ENCODE data around the gene CYP3A4. TPM values are rescaled to one million over a fixed set of nuclear protein-coding genes. Genes with fewer than 3 reads are reported as not detected.
A peak's percentile ranks its signal among the peaks of the same experiment; 100 is the strongest.
"Not testable (repeated sequence)": the region's sequence is repeated elsewhere in the genome, so short reads cannot be mapped to it uniquely, and the experiment has no call there.

CYP3A4 gene
- total and polyA plus RNA-seq, 9 of the 15 experiments (the other 6 are each of a cell fraction or from before 2014, with no cell fraction given) = 0.07 to 0.08 TPM; not detected in 7

DNA sequence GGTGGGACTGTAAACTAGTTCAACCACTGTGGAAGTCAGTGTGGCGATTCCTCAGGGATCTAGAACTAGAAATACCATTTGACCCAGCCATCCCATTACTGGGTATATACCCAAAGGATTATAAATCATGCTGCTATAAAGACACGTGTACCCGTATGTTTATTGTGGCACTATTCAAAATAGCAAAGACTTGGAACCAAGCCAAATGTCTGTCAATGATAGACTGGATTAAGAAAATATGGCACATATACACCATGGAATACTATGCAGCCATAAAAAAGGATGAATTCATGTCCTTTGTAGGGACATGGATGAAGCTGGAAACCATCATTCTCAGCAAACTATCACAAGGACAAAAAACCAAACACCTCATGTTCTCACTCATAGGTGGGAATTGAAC is 37.1 kb downstream of the CYP3A4 start:
- H3K27me3 ChIP-seq (ENCODE audit: control insufficient read depth in 2 of 2, insufficient read depth in 2 of 2, low read length in 2 of 2); in situ Hi-C loops (cut with MboI); BruUV-seq (replicated peaks); H3K4me1 ChIP-seq (replicated peaks in 1 of 2; ENCODE audit: control insufficient read depth in 2 of 2, insufficient read depth in 2 of 2, low read length in 2 of 2); H3K4me3 ChIP-seq; H3K9me1 ChIP-seq (ENCODE audit: control insufficient read depth, insufficient read depth, low read length); H3K36me3 ChIP-seq (ENCODE audit: control insufficient read depth, insufficient read depth, low read length); H3K9me3 ChIP-seq (replicated peaks; ENCODE audit: control insufficient read depth, insufficient read depth, low read depth, low read length); H3K4me2 ChIP-seq (ENCODE audit: insufficient read depth, low read length); H3K27ac ChIP-seq (ENCODE audit: extremely low read depth, low read depth, low read length); POLR2A ChIA-PET; ATAC-seq; H2AFZ ChIP-seq (ENCODE audit: low read depth, low read length); DNase-seq (ENCODE audit: extremely low read depth in 1 of 4, low spot score in 3 of 4); intact Hi-C loops (cut with micrococcal nuclease); CTCF ChIA-PET (ENCODE audit: low intra/inter-chr PET ratio); H3K79me2 ChIP-seq (ENCODE audit: control insufficient read depth, insufficient read depth, low read length); FAIRE-seq; H3K9ac ChIP-seq (ENCODE audit: insufficient read depth in 1 of 2, low read depth in 2 of 2, low read length in 2 of 2); H4K20me1 ChIP-seq (replicated peaks; ENCODE audit: control insufficient read depth, insufficient read depth, low read length): not testable (repeated sequence)
- 5% methylated on average over 2 of the region's 3 CpGs for WGBS (ENCODE audit: insufficient coverage, low coverage, missing lambda C conversion rate)
- TF ChIP-seq NFIC (IDR thresholded peaks at IDR 0.05) (peak; percentile 78), NFIX (CRISPR knock-in tag; IDR thresholded peaks at IDR 0.05; ENCODE audit: low read depth) (0 out of 2 replicates have a peak, but pooled peaks have one; percentile 8), ZNF146 (CRISPR knock-in tag; IDR thresholded peaks at IDR 0.05; ENCODE audit: unreplicated experiment) (peak; percentile 74)

DNA sequence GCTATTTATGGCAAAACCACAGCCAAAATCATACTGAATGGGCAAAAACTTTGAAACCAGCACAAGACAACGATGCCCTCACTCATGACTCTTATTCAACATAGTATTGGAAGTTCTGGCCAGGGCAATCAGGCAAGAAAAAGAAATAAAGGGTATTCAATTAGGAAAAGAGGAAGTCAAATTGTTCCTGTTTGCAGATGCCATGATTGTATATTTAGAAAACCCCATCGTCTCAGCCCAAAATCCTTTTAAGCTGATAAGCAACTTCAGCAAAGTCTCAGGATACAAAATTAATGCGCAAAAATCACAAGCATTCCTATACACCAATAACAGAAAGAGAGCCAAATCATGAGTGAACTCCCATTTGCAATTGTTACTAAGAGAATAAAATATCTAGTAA is 38.6 kb downstream of the CYP3A4 start:
- BruUV-seq (replicated peaks); POLR2A ChIA-PET: not testable (repeated sequence)
- WGBS (ENCODE audit: insufficient coverage, low coverage, missing lambda C conversion rate) = 21% methylated on average over 3 of the region's 3 CpGs

More for the DNA sequence above, 38.6 kb downstream of the CYP3A4 start:
- intact Hi-C loops (cut with micrococcal nuclease); H3K4me1 ChIP-seq (replicated peaks in 1 of 2; ENCODE audit: control insufficient read depth in 2 of 2, insufficient read depth in 2 of 2, low read length in 2 of 2); H3K9me3 ChIP-seq (replicated peaks; ENCODE audit: control insufficient read depth, insufficient read depth, low read depth, low read length); H3K27me3 ChIP-seq (ENCODE audit: control insufficient read depth in 2 of 2, insufficient read depth in 2 of 2, low read length in 2 of 2); H3K36me3 ChIP-seq (ENCODE audit: control insufficient read depth, insufficient read depth, low read length); H4K20me1 ChIP-seq (replicated peaks; ENCODE audit: control insufficient read depth, insufficient read depth, low read length); H3K9me1 ChIP-seq (ENCODE audit: control insufficient read depth, insufficient read depth, low read length); H3K4me3 ChIP-seq; H3K79me2 ChIP-seq (ENCODE audit: control insufficient read depth, insufficient read depth, low read length); DNase-seq (ENCODE audit: extremely low read depth in 1 of 4, low spot score in 3 of 4); ATAC-seq; CTCF ChIA-PET (ENCODE audit: low intra/inter-chr PET ratio); H3K9ac ChIP-seq (ENCODE audit: insufficient read depth in 1 of 2, low read depth in 2 of 2, low read length in 2 of 2); H3K27ac ChIP-seq (ENCODE audit: extremely low read depth, low read depth, low read length); H2AFZ ChIP-seq (ENCODE audit: low read depth, low read length); FAIRE-seq; in situ Hi-C loops (cut with MboI); H3K4me2 ChIP-seq (ENCODE audit: insufficient read depth, low read length): not testable (repeated sequence)
- 0 out of 2 replicates have a peak, but pooled peaks have one; percentile 53 for TF ChIP-seq SPI1 (IDR thresholded peaks at IDR 0.05; ENCODE audit: borderline replicate concordance, low read depth, low read length)

Measured in K562 (cell line).